KOPT-K1 (cell line): ENCODE results near the gene FAM13C.

Experiments
- H3K27ac ChIP-seq: fragments of 200-600 bp; sonication (generic); 2 replicates; pipeline ENCODE4 v1.5.1; 2016; ENCODE audit warnings: antibody characterized with exemption, mild to moderate bottlenecking, low read depth, low read length; ENCODE audit not compliant: poor library complexity, severe bottlenecking
- H3K36me3 ChIP-seq: fragments of 200-600 bp; sonication (generic); 2 replicates; pipeline ENCODE4 v1.5.1; 2017; ENCODE audit warnings: antibody characterized with exemption, mild to moderate bottlenecking, low read length, moderate library complexity; ENCODE audit not compliant: insufficient read depth
- H3K9me3 ChIP-seq: fragments of 200-600 bp; sonication (generic); 2 replicates; pipeline ENCODE4 v1.5.1; 2017; ENCODE audit warnings: antibody characterized with exemption, low read length, mild to moderate bottlenecking; ENCODE audit not compliant: insufficient read depth, poor library complexity, severe bottlenecking

FAM13C gene

GRCh38 chr10:59339351-59339750, 23.0 kb downstream of the FAM13C start:
- Histone ChIP-seq H3K36me3 (no peaks in the 10 kb centered on the region), H3K27ac (no peak overlapping the region), H3K9me3 (no peaks in the 10 kb centered on the region)

GRCh38 chr10:59337201-59337652, 25.1 kb downstream of the FAM13C start:
- H3K27ac ChIP-seq: no peak overlapping the region

DNA sequence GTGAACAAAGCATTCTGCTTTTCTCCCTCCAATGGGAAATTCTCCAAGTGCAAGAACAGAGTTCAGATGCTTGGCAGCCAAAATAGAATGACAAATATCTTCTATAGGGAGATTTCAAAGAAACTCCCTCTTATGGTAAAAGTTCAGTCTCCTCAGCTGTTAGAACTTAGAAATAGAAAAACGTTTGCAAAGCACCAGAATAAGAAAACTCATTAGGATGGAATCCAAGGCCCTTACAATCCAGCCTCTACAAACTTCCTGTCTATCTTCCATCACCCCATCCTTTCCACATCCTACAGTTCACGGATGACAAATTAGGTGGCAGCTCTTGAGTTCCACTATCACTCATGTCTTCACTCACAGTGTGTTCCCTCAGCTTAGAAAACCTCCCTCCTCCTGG, 25.7 kb downstream of the FAM13C start:
- Histone ChIP-seq H3K9me3 (no peaks in the 10 kb centered on the region), H3K27ac (no peak overlapping the region), H3K36me3 (no peaks in the 10 kb centered on the region)

More at GRCh38 chr10:59337201-59337652, 25.1 kb downstream of the FAM13C start:
- Histone ChIP-seq H3K9me3 (no peaks in the 10 kb centered on the region), H3K36me3 (no peaks in the 10 kb centered on the region)

DNA sequence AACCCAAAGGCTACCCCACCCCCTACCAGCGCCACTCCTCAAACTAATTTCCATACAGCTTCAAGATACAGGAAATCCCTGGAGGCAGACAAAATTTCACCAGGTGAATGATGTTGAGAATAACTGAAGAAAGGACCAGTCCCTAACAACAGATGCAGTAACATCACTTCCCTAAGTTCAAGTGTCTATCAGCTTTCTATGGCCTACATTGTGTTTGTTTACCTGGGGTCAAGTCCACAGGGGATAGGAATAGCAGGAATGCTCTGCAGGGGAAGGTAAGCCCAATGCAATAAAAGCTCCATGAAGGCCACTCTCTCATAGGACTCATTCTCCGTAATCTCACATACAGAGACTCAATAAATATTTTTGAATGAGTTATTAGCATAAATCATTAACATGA, 26.9 kb downstream of the FAM13C start:
- Histone ChIP-seq H3K27ac (no peak overlapping the region), H3K36me3 (no peaks in the 10 kb centered on the region)

GRCh38 chr10:59333701-59334100, 28.6 kb downstream of the FAM13C start:
- H3K36me3 ChIP-seq: no peaks in the 10 kb centered on the region
- H3K9me3 ChIP-seq: no peaks in the 10 kb centered on the region
- no peak overlapping the region for H3K27ac ChIP-seq

More for the DNA sequence above, 26.9 kb downstream of the FAM13C start:
- H3K9me3 ChIP-seq: no peaks in the 10 kb centered on the region

DNA sequence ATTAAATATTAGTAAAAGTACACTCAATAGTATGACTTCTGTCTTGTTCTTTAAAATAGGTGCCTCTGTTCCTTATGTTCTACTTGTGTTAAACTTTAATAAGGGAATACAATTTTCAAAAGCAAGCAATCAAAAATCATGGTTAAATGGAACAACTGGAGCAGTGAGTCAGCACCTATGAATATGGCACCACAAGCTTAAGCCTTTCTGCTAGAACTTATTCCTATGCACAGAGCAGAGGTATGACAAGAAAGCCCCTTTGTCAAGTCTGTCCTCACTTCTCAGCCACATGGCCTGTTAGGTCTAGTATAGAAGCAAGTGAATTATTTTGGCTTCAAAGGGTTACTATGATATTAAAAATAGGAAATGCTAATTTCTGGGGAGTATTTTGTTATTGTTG, 29.8 kb downstream of the FAM13C start:
- H3K27ac ChIP-seq: no peak overlapping the region
- H3K9me3 ChIP-seq: no peaks in the 10 kb centered on the region
- H3K36me3 ChIP-seq: no peaks in the 10 kb centered on the region

DNA sequence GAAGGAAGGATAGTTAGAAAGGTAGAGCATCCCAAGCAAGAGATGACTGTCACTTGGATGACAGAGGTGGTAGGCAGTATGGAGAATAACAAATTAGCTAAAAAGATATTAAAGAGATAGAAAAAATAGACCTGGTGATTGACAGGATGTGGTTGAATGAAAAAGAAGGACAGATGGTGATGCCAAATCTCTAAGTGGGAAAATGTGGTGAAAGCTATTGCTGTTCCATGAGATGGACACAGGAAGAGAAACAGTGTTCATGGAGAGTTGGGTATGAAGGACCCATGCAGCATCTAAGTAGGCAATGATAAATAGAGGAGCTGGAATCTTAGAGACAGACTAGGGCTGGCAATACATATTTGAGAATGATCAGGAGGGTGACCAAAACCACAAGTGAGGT, 30.7 kb downstream of the FAM13C start:
- no peak overlapping the region for H3K27ac ChIP-seq
- H3K36me3 ChIP-seq: no peaks in the 10 kb centered on the region
- H3K9me3 ChIP-seq: no peaks in the 10 kb centered on the region

DNA sequence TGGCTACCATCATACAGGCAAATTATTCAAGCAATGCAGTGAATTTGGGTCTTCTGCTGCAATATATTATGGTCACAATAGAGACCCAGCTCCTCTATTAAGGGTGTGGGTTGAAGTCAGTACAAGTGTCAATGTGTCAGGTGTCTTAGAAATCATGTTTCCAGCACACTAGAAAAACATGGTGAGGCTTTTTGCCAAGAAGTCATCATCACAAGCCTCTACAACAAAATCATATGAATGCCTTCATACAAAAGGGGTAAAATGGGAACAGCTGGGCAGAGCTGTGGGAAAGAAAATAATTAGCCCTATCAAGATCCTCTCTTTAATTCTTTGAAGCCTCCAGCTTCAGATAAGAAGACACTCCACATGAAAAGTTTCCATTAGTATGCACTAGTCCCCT, 37.2 kb downstream of the FAM13C start:
- Histone ChIP-seq H3K27ac (no peak overlapping the region), H3K9me3 (no peaks in the 10 kb centered on the region), H3K36me3 (no peaks in the 10 kb centered on the region)

DNA sequence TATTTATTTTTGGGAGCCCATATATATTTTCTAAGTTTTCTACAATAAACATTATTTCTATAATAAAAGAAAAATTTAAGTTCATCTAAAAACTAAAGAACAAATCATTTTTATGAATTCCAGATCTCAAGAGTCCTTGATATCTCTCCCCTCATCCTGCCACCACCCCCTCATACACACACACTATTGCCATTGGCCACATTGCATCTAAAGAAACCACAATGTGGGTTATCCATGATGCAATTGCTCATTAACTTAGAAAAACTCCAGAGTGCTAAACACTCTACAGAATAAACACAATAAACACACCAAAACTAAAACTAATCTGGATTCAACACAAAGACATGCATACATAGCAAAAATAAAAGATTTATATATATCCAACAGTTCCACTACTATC, 37.8 kb downstream of the FAM13C start:
- H3K9me3 ChIP-seq: no peaks in the 10 kb centered on the region
- H3K27ac ChIP-seq: no peak overlapping the region
- no peaks in the 10 kb centered on the region for H3K36me3 ChIP-seq

- H3K36me3 ChIP-seq: no peaks in the 10 kb centered on the region
- no peak overlapping the region for H3K27ac ChIP-seq
- no peaks in the 10 kb centered on the region for H3K9me3 ChIP-seq
These were observed 38.4 kb downstream of the FAM13C start for GRCh38 chr10:59323831-59324401.

DNA sequence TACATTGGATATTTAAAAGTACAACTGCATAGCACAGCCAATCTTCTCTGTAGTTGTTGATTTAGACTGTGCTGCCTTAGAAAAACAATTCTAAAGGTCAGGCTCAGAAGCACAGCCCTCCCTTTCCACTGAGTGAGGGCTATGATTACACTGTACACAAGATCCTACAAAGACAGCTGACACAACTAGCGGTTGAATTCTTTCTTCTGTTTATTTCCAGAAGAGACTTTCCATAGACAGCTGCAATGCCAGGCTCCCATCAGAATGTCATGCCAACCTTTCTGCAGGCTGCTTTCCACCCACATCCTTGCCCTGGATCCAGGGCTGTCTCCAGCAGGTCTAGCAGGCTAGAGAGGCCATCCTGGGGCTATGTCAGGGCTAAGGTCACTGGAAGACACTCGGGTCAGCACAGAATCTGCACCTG, 39.3 kb downstream of the FAM13C start:
- no peak overlapping the region for H3K27ac ChIP-seq
- H3K36me3 ChIP-seq: no peaks in the 10 kb centered on the region
- no peaks in the 10 kb centered on the region for H3K9me3 ChIP-seq

DNA sequence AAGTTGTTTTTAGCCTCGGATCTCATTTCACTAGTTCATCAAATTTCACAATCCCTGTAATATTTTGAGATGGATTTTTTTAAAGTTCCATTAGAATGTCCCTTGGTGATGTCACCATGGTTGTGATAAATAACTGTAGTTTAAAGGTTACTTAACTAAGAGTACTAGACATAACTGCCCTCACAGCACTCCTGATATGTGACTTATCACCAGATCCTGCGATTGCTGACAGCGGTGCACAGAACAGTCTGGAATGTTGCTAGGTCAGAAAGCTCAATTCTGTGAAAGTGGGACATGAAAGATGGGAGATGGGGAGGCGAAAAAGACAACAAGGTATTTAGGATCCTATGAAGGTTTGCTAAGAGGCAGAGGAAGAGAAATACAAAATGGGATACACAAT, 40.2 kb downstream of the FAM13C start:
- Histone ChIP-seq H3K36me3 (no peaks in the 10 kb centered on the region), H3K9me3 (no peaks in the 10 kb centered on the region), H3K27ac (no peak overlapping the region)

- H3K9me3 ChIP-seq: no peaks in the 10 kb centered on the region
- H3K27ac ChIP-seq: no peak overlapping the region
- H3K36me3 ChIP-seq: no peaks in the 10 kb centered on the region
These were observed 42.0 kb downstream of the FAM13C start for GRCh38 chr10:59320355-59320754.

DNA sequence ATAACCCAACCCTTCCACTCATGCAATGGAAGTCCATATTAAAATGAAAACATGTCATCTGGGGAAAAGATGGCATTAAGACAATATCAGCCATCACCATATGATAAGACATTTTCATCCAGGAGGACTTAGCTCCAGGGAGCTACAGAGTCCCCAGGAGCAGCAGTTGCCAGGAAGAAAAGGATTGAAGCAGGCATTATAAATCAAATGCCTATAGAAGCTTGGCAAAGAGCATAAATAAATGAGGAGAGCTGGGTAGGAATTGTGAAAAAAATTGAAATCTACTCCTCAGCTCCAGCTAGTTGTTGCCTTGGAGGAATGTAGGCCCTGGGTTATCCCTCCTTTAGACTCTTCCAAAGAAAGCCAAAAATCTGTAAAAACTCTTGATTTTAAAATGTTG, 42.5 kb downstream of the FAM13C start:
- Histone ChIP-seq H3K9me3 (no peaks in the 10 kb centered on the region), H3K27ac (no peak overlapping the region), H3K36me3 (no peaks in the 10 kb centered on the region)

GRCh38 chr10:59317066-59317465, 45.3 kb downstream of the FAM13C start:
- no peaks in the 10 kb centered on the region for H3K36me3 ChIP-seq
- no peaks in the 10 kb centered on the region for H3K9me3 ChIP-seq
- no peak overlapping the region for H3K27ac ChIP-seq

DNA sequence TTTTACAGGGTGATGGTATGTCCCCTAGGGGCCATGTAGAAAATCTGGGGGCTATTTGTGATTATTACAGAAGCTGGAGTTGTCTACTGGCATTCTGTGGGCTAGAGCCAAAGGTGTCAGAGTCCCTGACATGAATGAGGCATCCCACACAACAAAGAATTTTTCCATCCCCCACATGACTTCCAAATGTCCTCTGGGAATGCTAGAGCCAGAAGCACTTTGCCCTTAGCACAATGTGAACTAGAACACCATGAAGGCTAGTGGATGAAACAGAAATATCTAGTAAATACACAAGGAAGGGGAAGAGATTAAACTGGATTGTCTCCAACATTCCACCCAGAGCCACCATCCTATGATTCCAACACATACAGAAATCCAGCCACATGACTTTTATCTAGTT, 46.9 kb downstream of the FAM13C start:
- Histone ChIP-seq H3K36me3 (no peaks in the 10 kb centered on the region), H3K9me3 (no peaks in the 10 kb centered on the region), H3K27ac (no peak overlapping the region)
